GM21529 (cell line): ENCODE results near the gene CDH23.
"Not testable (repeated sequence)": the region's sequence is repeated elsewhere in the genome, so short reads cannot be mapped to it uniquely, and the experiment has no call there.

Source experiments
- ATAC-seq: cut with Tn5 transposase; IDR thresholded peaks from one replicate; pipeline ENCODE4 v1.9.1; 2021; ENCODE audit not compliant: unreplicated experiment

CDH23 gene

GRCh38 chr10:71597821-71598498 lies 201.2 kb downstream of the CDH23 start:
- ATAC-seq, result no peak

DNA sequence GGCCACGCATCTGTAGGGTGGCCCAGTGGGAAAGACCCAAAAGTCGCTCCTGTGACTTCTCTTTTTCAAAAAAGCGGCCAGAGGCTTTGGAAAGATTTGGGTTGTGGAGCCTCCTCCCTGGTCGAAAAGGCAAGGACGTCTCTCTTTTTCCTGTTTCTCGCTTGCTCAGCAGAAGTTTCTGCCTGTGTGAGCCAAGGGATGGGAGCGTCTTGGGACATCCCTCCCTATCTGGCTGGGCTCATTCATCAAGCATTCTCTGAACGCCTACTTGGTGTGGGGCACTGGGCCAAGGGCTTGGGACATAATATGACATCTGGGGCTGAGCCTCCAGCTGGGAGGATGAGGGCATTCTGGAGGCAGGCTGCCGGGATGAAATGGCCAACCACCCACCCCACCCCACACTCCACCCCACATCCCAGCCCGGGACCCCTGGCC lies 201.9 kb downstream of the CDH23 start:
- no peak for ATAC-seq

- no peak for ATAC-seq
These were observed 202.8 kb downstream of the CDH23 start for GRCh38 chr10:71599518-71599917.

- not testable (repeated sequence) for ATAC-seq
These were observed 203.5 kb downstream of the CDH23 start for GRCh38 chr10:71600242-71600641.

- no peak for ATAC-seq
These were observed 204.1 kb downstream of the CDH23 start for GRCh38 chr10:71600849-71601248.

DNA sequence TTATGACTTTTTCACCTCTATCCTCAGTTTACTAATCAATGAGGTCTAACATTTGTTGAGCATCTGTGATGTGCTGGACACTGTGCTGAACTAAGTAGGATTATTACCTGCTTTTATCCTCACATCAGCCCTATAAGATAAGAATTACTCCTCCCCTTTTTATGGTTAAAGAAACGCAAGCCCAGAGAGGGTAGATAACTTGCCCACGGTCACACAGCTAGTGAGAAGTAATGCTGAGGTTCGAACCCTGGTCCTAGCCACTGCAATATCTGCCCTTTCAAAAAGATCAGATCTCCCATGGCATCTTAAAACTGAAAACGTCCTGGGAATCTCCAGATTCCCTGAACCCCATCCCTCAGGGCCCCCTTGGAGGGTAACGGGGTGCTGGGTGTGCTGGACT lies 204.6 kb downstream of the CDH23 start:
- no peak for ATAC-seq

- no peak for ATAC-seq
These were observed 206.4 kb downstream of the CDH23 start for GRCh38 chr10:71603150-71603549.

- no peak for ATAC-seq
These were observed 207.0 kb downstream of the CDH23 start for GRCh38 chr10:71603754-71604153.

DNA sequence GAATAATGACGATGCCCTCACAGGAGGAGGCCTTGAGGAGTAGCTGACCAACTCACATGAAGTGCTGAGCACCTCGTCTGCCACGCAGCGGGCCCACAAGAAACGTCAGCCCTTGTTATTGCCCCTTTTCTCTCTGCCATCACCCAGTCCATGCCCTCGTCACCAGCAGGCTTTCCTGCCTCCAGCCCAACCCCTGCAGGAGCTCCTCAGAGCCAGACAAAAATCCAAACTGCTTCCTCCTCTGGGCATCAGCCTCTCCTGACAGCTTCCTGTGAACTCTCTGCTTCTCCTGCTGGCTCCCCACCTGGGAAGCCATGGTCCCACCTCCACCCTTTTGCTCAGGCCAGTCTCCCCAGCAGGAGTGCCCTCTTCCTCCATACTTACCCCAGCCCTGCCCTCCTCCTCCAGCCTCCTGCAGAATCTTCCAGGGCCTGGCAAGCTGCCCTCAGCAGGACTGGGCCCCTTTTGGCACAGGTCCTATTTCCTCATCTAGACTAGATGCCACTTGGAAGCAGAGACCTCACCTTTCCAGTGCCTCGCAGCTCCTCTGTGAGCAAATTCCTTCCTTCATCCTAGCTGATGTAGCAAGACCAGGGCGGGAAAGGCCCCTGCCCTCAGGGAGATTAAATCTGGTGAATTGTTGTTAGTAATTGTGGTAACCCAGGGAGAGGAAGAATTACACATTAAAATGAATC lies 207.8 kb downstream of the CDH23 start:
- ATAC-seq, result no peak

DNA sequence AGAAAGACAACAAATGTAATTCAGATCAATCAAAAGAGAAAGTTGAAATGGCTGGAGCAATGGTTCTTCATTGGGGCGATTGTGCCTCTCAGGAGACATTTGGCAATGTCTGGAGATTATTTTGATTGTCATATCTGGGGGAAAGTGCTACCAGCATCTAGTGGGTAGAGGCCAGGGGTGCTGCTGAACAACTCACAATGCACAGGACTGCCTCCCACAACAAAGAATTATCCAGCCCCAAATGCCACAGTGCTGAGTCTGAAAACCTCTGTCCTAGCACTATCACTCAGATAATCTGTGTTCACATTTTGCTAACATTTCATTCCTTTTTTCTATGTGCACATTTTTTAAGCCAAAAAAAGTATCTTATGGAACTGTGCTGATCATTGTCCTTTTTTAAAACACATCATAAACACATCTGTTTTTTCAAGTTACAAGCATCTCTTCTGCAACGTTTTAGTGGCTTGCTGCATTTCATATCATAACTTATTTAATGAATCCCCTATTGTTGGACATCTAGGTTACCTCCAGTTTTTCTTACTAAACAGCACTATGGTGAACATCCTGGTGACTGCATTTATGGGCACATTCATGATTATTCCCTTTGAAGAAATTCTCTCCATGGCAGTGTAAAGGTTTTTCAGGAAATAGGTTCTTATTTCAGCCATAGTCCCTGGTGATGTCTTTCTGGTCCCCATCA lies 208.7 kb downstream of the CDH23 start:
- ATAC-seq, result no peak

DNA sequence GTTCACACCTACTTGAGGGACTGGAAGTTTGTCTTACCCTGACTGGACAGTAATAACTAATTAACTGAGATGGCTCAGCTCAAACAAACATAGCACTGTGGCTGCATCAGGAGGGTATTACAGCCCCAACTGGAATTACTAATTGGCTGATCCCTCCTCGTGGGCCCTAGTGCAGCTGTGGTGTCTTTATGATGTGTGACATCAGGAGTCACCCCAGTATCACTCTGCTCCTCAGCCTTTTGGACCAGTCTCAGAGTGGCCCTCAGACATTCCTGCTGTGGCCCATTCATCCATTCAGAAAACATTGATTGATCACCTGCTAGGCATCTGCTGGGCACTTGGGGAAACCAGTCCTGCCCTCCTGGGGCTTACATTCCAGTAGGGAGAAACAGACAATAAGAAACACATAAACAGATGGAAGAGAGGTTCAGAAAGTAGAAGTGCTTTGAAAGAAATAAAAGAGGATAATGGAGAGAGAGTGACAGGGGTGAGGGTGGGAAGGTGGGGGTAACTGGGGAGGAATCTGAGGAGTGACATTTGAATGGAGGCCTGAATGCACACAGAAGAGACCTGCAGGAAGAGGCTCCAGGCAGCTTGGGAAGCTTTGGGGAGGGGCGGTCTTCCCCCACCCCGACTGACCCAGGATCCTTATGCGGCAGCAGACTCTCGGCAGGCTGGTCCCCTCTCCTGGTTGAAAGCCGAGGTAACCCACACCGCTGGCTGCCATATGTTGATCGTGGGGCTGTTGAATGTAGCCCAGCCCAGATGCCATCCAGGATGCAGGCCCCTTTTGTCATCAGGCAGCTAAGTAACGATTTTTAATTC lies 209.7 kb downstream of the CDH23 start:
- ATAC-seq, result no peak

DNA sequence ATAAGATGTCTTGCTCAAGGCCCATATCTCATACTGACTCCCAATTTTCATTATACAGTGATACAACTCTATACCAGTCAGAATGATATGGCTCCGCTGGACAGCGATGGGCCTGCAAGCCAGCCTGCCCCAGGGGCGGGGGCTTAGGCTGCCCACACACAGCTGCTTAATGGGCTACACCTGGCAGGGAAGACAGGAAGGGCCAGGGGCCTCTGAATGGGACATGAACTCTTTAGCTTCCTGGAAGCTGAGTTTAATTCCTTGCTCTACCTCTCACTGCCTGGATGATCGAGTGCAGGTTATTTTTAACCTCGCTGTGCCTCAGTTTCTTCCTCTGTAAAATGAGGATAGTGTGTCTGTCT lies 210.3 kb downstream of the CDH23 start:
- ATAC-seq, result no peak

DNA sequence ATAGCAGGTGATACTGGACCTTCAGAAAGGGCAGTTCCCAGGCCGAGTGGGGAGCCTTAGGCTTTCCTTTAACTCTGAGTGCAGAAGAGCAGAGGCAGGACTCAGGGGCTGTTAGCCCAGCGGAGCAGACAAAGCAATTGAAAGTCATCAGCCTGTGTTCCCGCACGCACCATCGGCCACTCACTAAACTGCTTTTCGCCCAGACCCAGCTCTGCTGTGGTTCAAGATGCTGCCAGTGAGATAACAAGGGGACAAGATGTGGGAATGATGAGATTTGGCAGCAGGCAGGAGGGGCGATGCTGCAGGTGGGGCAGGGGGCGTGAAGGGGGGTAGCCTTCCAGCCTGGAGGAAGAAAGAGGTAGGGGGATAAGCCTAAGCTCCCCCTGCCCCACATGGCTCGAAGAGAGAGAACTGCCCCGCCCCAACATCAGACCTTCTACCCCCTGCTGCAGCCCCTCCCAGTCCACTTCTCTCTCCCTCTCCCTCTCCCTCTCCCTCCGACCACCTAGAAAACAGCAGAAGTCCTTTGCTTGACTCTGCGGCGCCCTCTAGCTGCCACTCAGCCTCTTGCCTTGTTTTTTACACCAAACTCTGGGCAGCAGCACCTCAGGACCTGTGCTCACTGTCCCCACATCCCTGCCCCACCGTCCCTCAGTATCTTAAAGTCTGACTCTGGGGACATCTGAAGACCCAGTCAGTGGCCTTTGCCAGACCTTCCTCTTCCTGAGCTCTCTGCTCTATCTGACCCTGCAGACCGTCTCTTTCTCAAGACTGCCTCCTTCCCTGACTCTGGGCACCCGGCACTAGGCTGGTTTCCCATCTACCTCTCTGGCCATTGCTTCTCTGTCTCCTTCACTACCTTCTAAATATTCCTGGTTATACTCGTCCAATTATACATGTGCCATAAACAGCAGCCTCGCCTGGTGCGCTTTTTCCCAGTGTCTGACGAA lies 212.4 kb downstream of the CDH23 start:
- ATAC-seq, result no peak

GRCh38 chr10:71610651-71611050 lies 213.9 kb downstream of the CDH23 start:
- no peak for ATAC-seq

DNA sequence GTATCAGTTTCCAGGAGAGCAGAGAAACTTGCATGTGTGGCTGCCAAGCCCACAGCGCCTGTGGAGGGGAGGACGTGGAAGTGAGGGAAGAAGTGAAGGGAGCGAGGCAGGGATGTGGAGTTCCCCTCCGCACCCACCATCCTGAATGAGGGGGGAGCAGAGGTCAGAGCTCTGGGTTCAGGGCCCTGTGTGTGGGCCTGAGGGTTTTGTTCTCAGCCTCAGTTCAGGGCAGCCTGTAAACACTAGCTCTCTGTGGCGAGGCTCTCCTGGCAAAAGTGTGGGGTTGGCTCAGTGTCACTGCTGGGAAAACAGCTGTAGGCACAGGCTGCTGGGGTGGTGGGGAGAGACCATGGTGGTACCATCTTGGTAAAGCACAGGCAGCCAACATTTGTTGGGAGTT lies 214.4 kb downstream of the CDH23 start:
- no peak for ATAC-seq

DNA sequence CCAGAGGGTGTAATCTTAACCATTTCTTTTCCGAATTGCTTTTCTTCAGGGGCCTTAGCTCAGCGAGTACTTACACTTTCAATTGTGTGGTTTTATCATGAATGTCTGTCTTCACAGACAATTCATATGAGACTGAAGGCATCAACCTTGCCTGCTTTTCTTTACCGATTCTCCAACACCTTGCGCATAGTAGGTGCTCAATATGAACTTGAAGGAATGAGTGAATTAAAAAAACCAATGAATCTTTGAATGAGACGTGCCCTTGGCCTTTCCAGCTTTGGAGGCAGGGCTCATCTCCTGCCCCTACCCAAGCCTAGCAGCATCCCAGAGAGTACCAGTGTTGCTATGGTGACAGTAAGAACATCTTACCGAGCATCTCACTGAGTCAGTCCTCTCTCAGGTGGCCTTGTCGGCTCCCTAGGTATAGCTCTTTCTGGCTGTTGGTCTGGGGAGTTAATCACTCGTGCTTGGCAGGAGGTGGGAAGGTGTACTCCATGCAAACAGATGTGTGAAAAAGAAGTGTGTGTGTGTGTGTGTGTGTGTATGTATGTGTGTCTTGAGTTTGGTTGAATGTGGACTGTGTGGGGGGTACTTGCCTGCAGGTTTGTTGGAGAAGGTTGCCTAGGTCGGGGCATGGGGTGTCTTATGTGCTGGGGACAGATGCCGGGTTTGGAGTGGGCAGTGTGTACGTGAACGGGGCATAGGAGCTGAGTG lies 215.1 kb downstream of the CDH23 start:
- ATAC-seq, result no peak

GRCh38 chr10:71613261-71613777 lies 216.6 kb downstream of the CDH23 start:
- no peak for ATAC-seq

- no peak for ATAC-seq
These were observed 217.2 kb downstream of the CDH23 start for GRCh38 chr10:71613877-71614276.

DNA sequence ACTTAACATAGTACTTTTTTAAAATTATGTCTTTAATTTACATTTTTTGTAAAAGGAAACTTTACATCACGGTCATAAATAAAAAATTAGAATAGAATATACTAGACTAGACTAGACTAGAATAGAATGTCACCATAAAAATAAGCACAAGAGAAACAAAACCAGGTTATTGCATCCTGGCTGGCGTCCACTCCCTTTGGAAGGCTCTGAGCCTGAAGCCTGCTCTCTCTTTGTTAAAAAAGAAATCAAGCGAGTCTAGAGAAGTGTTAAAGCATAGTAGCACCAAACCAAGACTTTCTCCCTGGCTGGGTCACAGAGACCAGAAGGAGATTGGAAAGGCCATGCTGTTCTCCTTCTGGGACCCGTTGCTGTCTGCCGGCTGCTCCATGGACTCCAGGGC lies 218.2 kb downstream of the CDH23 start:
- ATAC-seq, result no peak
